Measurements from ENCODE around the gene CRYBB2. TPM values are rescaled to one million over a fixed set of nuclear protein-coding genes. Genes with fewer than 3 reads are reported as not detected.
"Not testable (repeated sequence)": the region's sequence is repeated elsewhere in the genome, so short reads cannot be mapped to it uniquely, and the experiment has no call there.

Gene CRYBB2
- total RNA-seq, 2 donors from 2014 or later = 0.54 TPM; not detected in 1

DNA sequence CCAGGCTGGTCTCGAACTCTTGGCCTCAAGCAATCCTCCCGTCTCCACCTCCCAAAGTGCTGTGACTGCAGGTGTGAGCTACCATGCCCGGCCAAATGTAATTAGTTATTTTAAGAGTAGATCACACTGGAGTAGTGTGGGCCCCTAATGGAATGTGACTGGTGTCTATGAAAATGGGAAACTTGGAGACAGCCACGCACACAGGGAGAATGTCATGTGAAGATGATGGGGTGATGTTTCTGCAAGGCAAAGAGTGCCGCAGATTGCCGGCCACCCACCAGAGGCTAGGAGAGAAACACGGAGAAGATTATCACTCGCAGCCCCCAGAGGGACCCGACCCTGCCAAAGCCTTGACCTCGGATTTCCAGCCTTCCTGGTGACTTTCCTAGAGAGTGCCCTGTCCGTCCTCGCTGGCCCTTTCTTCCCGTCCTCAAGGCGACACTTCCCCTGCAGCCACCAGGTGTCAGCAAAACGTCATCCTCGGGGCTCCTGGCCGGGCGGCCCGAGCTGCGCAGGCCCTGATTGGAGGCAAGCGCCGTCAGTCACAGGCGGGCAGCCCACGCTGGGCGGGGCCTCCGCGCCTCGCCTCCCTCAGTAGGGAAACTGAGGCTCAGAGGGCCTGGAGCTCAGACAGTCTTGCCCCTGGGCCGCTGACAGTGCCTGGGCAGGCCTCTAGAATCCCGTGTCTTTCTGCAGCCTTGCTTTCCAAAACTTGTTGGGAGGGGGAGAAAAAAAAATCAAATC is 16.3 kb downstream of the CRYBB2 start:
- no peak for DNase-seq (ENCODE audit: low spot score)

GRCh38 chr22:25236417-25236816 is 17.0 kb downstream of the CRYBB2 start:
- no peak for TF ChIP-seq CTCF (IDR thresholded peaks at IDR 0.05)
- Histone ChIP-seq H3K4me3 (no peak overlapping the region), H3K4me1 (ENCODE audit: control insufficient read depth in 1 of 2, low read depth in 2 of 2) (no peaks in the 10 kb centered on the region), H3K27me3 (replicated peaks; ENCODE audit: insufficient read depth) (no peaks in the 10 kb centered on the region), H3K36me3 (no peaks in the 10 kb centered on the region), H3K27ac (no peak overlapping the region), H3K9me3 (no peaks in the 10 kb centered on the region)
- DNase-seq (ENCODE audit: low spot score) = no peak
- ATAC-seq (ENCODE audit: insufficient number of reproducible peaks, low FRiP score, low read depth) = no peak

More for the DNA sequence above, 16.3 kb downstream of the CRYBB2 start:
- Histone ChIP-seq H3K27ac (no peak overlapping the region), H3K36me3 (no peaks in the 10 kb centered on the region), H3K27me3 (replicated peaks; ENCODE audit: insufficient read depth) (no peaks in the 10 kb centered on the region), H3K4me1 (ENCODE audit: control insufficient read depth in 1 of 2, low read depth in 2 of 2) (no peaks in the 10 kb centered on the region), H3K4me3 (no peak overlapping the region), H3K9me3 (no peaks in the 10 kb centered on the region)
- TF ChIP-seq CTCF (IDR thresholded peaks at IDR 0.05) = peak; percentile 43
- peak; percentile 65 for ATAC-seq (ENCODE audit: insufficient number of reproducible peaks, low FRiP score, low read depth)

DNA sequence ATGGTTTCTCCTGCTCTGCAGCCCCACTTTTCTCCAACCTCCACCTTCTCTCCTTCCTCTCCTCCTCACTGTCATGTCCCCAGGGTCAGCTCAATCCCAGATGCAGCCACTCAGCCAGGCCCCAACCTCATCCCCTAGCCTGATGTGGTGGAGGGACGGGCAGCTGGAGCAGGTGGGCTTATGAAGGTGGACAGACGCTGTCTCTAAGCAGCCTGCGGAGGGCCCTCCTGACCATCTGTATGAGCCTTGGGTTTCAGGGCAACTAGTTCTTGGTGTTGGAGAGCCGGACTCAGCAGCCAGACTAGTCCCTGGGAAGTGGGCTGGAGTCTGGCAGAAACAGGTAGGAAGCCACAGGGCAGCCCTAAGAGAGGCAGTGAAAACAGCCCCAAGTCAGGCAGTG is 18.1 kb downstream of the CRYBB2 start:
- Histone ChIP-seq H3K4me3 (no peak overlapping the region), H3K36me3 (no peaks in the 10 kb centered on the region), H3K9me3 (no peaks in the 10 kb centered on the region), H3K27ac (no peak overlapping the region), H3K27me3 (replicated peaks; ENCODE audit: insufficient read depth) (no peaks in the 10 kb centered on the region), H3K4me1 (ENCODE audit: control insufficient read depth in 1 of 2, low read depth in 2 of 2) (no peaks in the 10 kb centered on the region)
- TF ChIP-seq CTCF (IDR thresholded peaks at IDR 0.05) = no peak
- DNase-seq (ENCODE audit: low spot score) (no peak), ATAC-seq (ENCODE audit: insufficient number of reproducible peaks, low FRiP score, low read depth) (no peak)

GRCh38 chr22:25238058-25238457 is 18.6 kb downstream of the CRYBB2 start:
- H3K27ac ChIP-seq; H3K27me3 ChIP-seq (replicated peaks; ENCODE audit: insufficient read depth); ATAC-seq (ENCODE audit: insufficient number of reproducible peaks, low FRiP score, low read depth); H3K4me3 ChIP-seq; H3K36me3 ChIP-seq; H3K9me3 ChIP-seq; H3K4me1 ChIP-seq (ENCODE audit: control insufficient read depth in 1 of 2, low read depth in 2 of 2); DNase-seq (ENCODE audit: low spot score): not testable (repeated sequence)

DNA sequence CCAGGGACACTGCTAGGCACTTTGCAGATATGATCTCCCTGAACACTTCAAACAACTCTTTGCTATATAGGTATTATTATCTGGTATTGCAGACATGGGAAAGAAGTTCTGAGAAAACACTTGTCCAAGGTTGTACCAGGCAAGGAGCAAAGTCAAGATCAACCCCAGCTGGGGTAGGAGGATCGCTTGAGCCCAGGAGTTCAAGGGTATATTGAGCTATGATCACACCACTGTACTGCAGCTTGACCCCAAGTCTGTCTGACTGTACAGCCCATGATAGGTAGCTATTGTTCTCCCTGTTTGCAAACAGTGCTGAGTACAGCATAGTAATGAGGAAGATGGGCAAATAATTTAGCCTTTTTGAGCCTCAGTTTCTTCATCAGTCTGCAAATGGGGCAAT is 35.7 kb downstream of the CRYBB2 start:
- DNase-seq (ENCODE audit: low spot score); H3K36me3 ChIP-seq; H3K27me3 ChIP-seq (replicated peaks; ENCODE audit: insufficient read depth); H3K4me1 ChIP-seq (ENCODE audit: control insufficient read depth in 1 of 2, low read depth in 2 of 2); H3K9me3 ChIP-seq; H3K27ac ChIP-seq; H3K4me3 ChIP-seq; ATAC-seq (ENCODE audit: insufficient number of reproducible peaks, low FRiP score, low read depth): not testable (repeated sequence)

- DNase-seq (ENCODE audit: low spot score); H3K4me1 ChIP-seq (ENCODE audit: control insufficient read depth in 1 of 2, low read depth in 2 of 2): not testable (repeated sequence)
Measured at GRCh38 chr22:25267567-25267966, 48.1 kb downstream of the CRYBB2 start.

GRCh38 chr22:25268902-25269301 is 49.5 kb downstream of the CRYBB2 start:
- not testable (repeated sequence) for H3K9me3 ChIP-seq; H3K27me3 ChIP-seq (replicated peaks; ENCODE audit: insufficient read depth); DNase-seq (ENCODE audit: low spot score); H3K4me3 ChIP-seq; ATAC-seq (ENCODE audit: insufficient number of reproducible peaks, low FRiP score, low read depth); H3K4me1 ChIP-seq (ENCODE audit: control insufficient read depth in 1 of 2, low read depth in 2 of 2); H3K27ac ChIP-seq; H3K36me3 ChIP-seq

More at GRCh38 chr22:25267567-25267966, 48.1 kb downstream of the CRYBB2 start:
- not testable (repeated sequence) for H3K27me3 ChIP-seq (replicated peaks; ENCODE audit: insufficient read depth); ATAC-seq (ENCODE audit: insufficient number of reproducible peaks, low FRiP score, low read depth); H3K27ac ChIP-seq; H3K9me3 ChIP-seq; H3K4me3 ChIP-seq; H3K36me3 ChIP-seq

GRCh38 chr22:25270061-25270460 is 50.6 kb downstream of the CRYBB2 start:
- not testable (repeated sequence) for DNase-seq (ENCODE audit: low spot score); ATAC-seq (ENCODE audit: insufficient number of reproducible peaks, low FRiP score, low read depth); H3K4me1 ChIP-seq (ENCODE audit: control insufficient read depth in 1 of 2, low read depth in 2 of 2); H3K27me3 ChIP-seq (replicated peaks; ENCODE audit: insufficient read depth); H3K4me3 ChIP-seq; H3K36me3 ChIP-seq; H3K9me3 ChIP-seq; H3K27ac ChIP-seq

- ATAC-seq (ENCODE audit: insufficient number of reproducible peaks, low FRiP score, low read depth) = not testable (repeated sequence)
Measured at GRCh38 chr22:25273231-25273630, 53.8 kb downstream of the CRYBB2 start.

GRCh38 chr22:25273928-25274327 is 54.5 kb downstream of the CRYBB2 start:
- not testable (repeated sequence) for ATAC-seq (ENCODE audit: insufficient number of reproducible peaks, low FRiP score, low read depth); H3K27ac ChIP-seq; H3K36me3 ChIP-seq; H3K4me3 ChIP-seq; H3K9me3 ChIP-seq; H3K4me1 ChIP-seq (ENCODE audit: control insufficient read depth in 1 of 2, low read depth in 2 of 2); DNase-seq (ENCODE audit: low spot score); H3K27me3 ChIP-seq (replicated peaks; ENCODE audit: insufficient read depth)

More at GRCh38 chr22:25273231-25273630, 53.8 kb downstream of the CRYBB2 start:
- H3K27ac ChIP-seq; H3K4me1 ChIP-seq (ENCODE audit: control insufficient read depth in 1 of 2, low read depth in 2 of 2); H3K4me3 ChIP-seq; H3K9me3 ChIP-seq; H3K36me3 ChIP-seq; DNase-seq (ENCODE audit: low spot score); H3K27me3 ChIP-seq (replicated peaks; ENCODE audit: insufficient read depth): not testable (repeated sequence)
